Progenitor cell of endocrine pancreas (in vitro differentiated cells): ENCODE data around the gene TAB2. TPM values are rescaled to one million over a fixed set of nuclear protein-coding genes. Genes with fewer than 3 reads are reported as not detected.
A peak's percentile ranks its signal among the peaks of the same experiment; 100 is the strongest.

Experiments used
- DNase-seq: peaks from one replicate; pipeline ENCODE4 v3.0.0; 2021; ENCODE audit warnings: low spot score; ENCODE audit not compliant: unreplicated experiment
- H3K27ac Mint-ChIP-seq: 2 replicates; pipeline ENCODE4 v1.8.0; 2021; ENCODE audit warnings: mild to moderate bottlenecking, moderate library complexity, mixed read lengths
- H3K27me3 Mint-ChIP-seq: 2 replicates; pipeline ENCODE4 v1.8.0; 2021; ENCODE audit warnings: mixed read lengths
- H3K36me3 Mint-ChIP-seq: 2 replicates; pipeline ENCODE4 v1.8.0; 2022; ENCODE audit warnings: mixed read lengths; ENCODE audit not compliant: insufficient read depth
- H3K4me1 Mint-ChIP-seq: 2 replicates; pipeline ENCODE4 v1.8.0; 2021; ENCODE audit warnings: low read depth, mixed read lengths
- H3K4me3 Mint-ChIP-seq: 2 replicates; pipeline ENCODE4 v1.8.0; 2021; ENCODE audit warnings: low read depth, mild to moderate bottlenecking, moderate library complexity, mixed read lengths
- H3K9me3 Mint-ChIP-seq: 2 replicates; pipeline ENCODE4 v1.8.0; 2021; ENCODE audit warnings: low read depth, mixed read lengths
- CTCF ChIP-seq: fragments of 200-600 bp; sonication (generic); IDR thresholded peaks from one replicate; pipeline ENCODE4 v1.5.0; 2021; ENCODE audit warnings: antibody characterized with exemption, mild to moderate bottlenecking; ENCODE audit not compliant: unreplicated experiment
- total RNA-seq: library from RNA; stranded (reverse); gene quantifications from 2 replicates; pipeline ENCODE4 v1.2.1, GENCODE V29; 2021

TAB2 gene
- total RNA-seq, 1 donor from 2014 or later: 58.0 TPM

GRCh38 chr6:149364557-149364956 is 47.0 kb downstream of the TAB2 start:
- Mint-ChIP-seq H3K27me3 (no peaks in the 10 kb centered on the region), H3K4me3 (no peak overlapping the region), H3K4me1 (peaks cover 23% of the 10 kb centered on the region), H3K36me3 (peaks cover 7% of the 10 kb centered on the region), H3K27ac (no peak overlapping the region), H3K9me3 (peaks cover 4% of the 10 kb centered on the region)
- no peak for TF ChIP-seq CTCF
- no peak for DNase-seq

GRCh38 chr6:149365197-149365596 is 47.7 kb downstream of the TAB2 start:
- Mint-ChIP-seq H3K36me3 (peaks cover 8% of the 10 kb centered on the region), H3K27ac (no peak overlapping the region), H3K9me3 (peaks cover 4% of the 10 kb centered on the region), H3K4me1 (peaks cover 23% of the 10 kb centered on the region), H3K4me3 (no peak overlapping the region), H3K27me3 (no peaks in the 10 kb centered on the region)
- DNase-seq: no peak
- TF ChIP-seq CTCF: no peak

- Mint-ChIP-seq H3K9me3 (peaks cover 4% of the 10 kb centered on the region), H3K36me3 (peaks cover 6% of the 10 kb centered on the region), H3K4me1 (peaks cover 25% of the 10 kb centered on the region), H3K27me3 (no peaks in the 10 kb centered on the region), H3K27ac (no peak overlapping the region), H3K4me3 (no peak overlapping the region)
- no peak for TF ChIP-seq CTCF
- DNase-seq: no peak
These were observed 48.9 kb downstream of the TAB2 start for GRCh38 chr6:149366267-149366921.

- H3K36me3 Mint-ChIP-seq: peaks cover 3% of the 10 kb centered on the region
- H3K27me3 Mint-ChIP-seq: no peaks in the 10 kb centered on the region
- H3K27ac Mint-ChIP-seq: no peak overlapping the region
- TF ChIP-seq CTCF: no peak
- no peak for DNase-seq
- no peaks in the 10 kb centered on the region for H3K9me3 Mint-ChIP-seq
- H3K4me1 Mint-ChIP-seq: peaks cover 25% of the 10 kb centered on the region
- H3K4me3 Mint-ChIP-seq: no peak overlapping the region
These were observed 50.6 kb downstream of the TAB2 start for GRCh38 chr6:149368065-149368464.

- no peak overlapping the region for H3K4me3 Mint-ChIP-seq
These were observed 53.6 kb downstream of the TAB2 start for GRCh38 chr6:149371154-149371553.

More at GRCh38 chr6:149371154-149371553, 53.6 kb downstream of the TAB2 start:
- Mint-ChIP-seq H3K9me3 (no peaks in the 10 kb centered on the region), H3K27ac (peak overlapping the region; percentile 18), H3K36me3 (peaks cover 3% of the 10 kb centered on the region), H3K4me1 (peaks cover 4% of the 10 kb centered on the region), H3K27me3 (no peaks in the 10 kb centered on the region)
- no peak for DNase-seq
- no peak for TF ChIP-seq CTCF
